ENCODE data around the gene FBLN2.

The FBLN2 gene

DNA sequence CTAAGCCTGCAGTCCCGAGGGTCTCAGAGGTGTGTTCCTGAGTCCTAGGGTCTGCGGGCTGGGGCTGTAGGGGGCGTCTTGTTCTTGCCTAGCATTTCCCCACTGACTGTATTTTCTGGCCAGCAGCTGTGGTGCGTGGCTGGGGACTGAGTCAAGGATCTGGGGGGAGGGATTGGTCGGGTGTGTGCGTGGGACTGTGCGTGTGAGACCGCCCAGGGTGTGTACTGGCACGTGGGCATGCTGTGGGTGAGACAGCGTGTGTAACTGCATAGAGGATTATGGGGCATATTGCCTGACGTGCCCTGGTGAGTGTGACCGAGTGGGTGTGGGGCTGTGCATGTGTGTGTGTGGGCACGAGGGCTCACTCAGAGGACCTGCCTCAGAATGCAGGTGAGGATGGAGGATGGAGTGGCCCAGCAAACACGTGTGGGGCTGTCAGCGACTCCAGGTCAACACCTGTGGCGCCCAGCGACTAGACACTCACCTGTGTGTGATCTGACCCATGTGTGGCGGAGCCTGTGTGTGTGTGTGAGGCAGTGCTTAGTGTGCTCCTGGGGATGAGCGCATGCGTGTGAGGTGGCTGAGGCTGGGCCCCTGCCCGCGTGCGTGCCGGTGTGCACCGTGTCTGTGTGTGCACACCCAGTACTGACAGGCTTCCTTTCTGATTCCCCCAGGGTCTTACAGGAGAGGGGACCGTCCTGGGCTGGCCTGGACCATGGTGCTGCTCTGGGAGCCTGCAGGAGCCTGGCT, 20.9 kb downstream of the FBLN2 start:
- Histone ChIP-seq H3K27me3 (replicated peaks in 2 of 5; ENCODE audit: control insufficient read depth in 4 of 5, insufficient read depth in 5 of 5, low read length in 4 of 5) (no peaks in the 10 kb centered on the region), H3K27ac (ENCODE audit: insufficient read depth in 1 of 2, low read depth in 1 of 2, low read length in 2 of 2, poor library complexity in 1 of 2, severe bottlenecking in 2 of 2) (no peak overlapping the region)
- POLR2A ChIA-PET = no interaction called here

DNA sequence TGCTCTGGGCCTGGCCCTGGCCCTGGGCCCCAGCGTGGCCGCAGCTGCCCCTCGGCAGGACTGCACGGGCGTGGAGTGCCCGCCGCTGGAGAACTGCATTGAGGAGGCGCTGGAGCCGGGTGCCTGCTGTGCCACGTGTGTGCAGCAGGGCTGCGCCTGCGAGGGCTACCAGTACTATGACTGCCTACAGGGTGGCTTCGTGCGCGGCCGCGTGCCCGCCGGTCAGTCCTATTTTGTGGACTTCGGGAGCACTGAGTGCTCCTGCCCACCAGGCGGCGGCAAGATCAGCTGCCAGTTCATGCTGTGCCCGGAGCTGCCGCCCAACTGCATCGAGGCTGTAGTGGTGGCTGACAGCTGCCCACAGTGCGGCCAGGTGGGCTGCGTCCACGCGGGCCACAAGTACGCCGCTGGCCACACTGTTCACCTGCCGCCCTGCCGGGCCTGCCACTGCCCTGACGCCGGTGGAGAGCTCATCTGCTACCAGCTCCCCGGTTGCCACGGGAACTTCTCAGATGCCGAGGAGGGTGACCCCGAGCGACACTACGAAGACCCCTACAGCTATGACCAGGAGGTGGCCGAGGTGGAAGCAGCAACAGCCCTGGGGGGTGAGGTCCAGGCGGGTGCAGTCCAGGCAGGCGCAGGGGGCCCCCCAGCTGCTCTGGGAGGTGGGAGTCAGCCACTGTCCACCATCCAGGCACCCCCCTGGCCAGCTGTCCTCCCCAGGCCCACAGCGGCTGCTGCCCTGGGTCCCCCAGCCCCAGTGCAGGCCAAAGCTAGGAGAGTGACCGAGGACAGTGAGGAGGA, 21.7 kb downstream of the FBLN2 start:
- POLR2A ChIA-PET = no interaction called here
- WGBS (ENCODE audit: insufficient coverage) = 97% methylated on average over 44 of the region's 46 CpGs
- Histone ChIP-seq H3K27ac (ENCODE audit: insufficient read depth in 1 of 2, low read depth in 1 of 2, low read length in 2 of 2, poor library complexity in 1 of 2, severe bottlenecking in 2 of 2) (no peak overlapping the region), H3K36me3 (ENCODE audit: control insufficient read depth in 4 of 4, insufficient read depth in 4 of 4, low read length in 3 of 4) (no peaks in the 10 kb centered on the region), H3K4me3 (ENCODE audit: control insufficient read depth in 1 of 7, extremely low read depth in 1 of 7, insufficient read depth in 4 of 7, low read depth in 2 of 7, low read length in 6 of 7) (no peak overlapping the region), H3K9me3 (ENCODE audit: control extremely low read depth in 1 of 5, control insufficient read depth in 4 of 5, insufficient read depth in 2 of 5, low read depth in 1 of 5, low read length in 4 of 5) (no peaks in the 10 kb centered on the region), H3K27me3 (replicated peaks in 2 of 5; ENCODE audit: control insufficient read depth in 4 of 5, insufficient read depth in 5 of 5, low read length in 4 of 5) (no peaks in the 10 kb centered on the region), H3K4me1 (ENCODE audit: control extremely low read depth in 1 of 4, control insufficient read depth in 4 of 4, insufficient read depth in 4 of 4, low read length in 3 of 4) (peaks cover 0 to 26% (median 22%) of the 10 kb centered on the region in 4 experiments)
- no peak for DNase-seq
- CTCF ChIA-PET = interaction anchor here (1.1 to 5.7 kb wide), 6 partner anchors 16 to 78 kb away, joined by 3 to 25 read pairs (median 4); no protein-coding TSS in a partner anchor

More for the DNA sequence above, 20.9 kb downstream of the FBLN2 start:
- CTCF ChIA-PET = interaction anchor here (0.8 to 5.7 kb wide), 5 partner anchors 18 to 79 kb away, joined by 3 to 25 read pairs (median 4); no protein-coding TSS in a partner anchor
- 94% methylated on average over 25 of the region's 26 CpGs for WGBS (ENCODE audit: insufficient coverage)
- no peak for DNase-seq
- H3K4me1 ChIP-seq (ENCODE audit: control extremely low read depth in 1 of 4, control insufficient read depth in 4 of 4, insufficient read depth in 4 of 4, low read length in 3 of 4) = peaks cover 0 to 19% (median 14%) of the 10 kb centered on the region in 4 experiments
- H3K36me3 ChIP-seq (ENCODE audit: control insufficient read depth in 4 of 4, insufficient read depth in 4 of 4, low read length in 3 of 4) = no peaks in the 10 kb centered on the region
- H3K9me3 ChIP-seq (ENCODE audit: control extremely low read depth in 1 of 5, control insufficient read depth in 4 of 5, insufficient read depth in 2 of 5, low read depth in 1 of 5, low read length in 4 of 5) = no peaks in the 10 kb centered on the region
- H3K4me3 ChIP-seq (ENCODE audit: control insufficient read depth in 1 of 7, extremely low read depth in 1 of 7, insufficient read depth in 4 of 7, low read depth in 2 of 7, low read length in 6 of 7) = no peak overlapping the region

DNA sequence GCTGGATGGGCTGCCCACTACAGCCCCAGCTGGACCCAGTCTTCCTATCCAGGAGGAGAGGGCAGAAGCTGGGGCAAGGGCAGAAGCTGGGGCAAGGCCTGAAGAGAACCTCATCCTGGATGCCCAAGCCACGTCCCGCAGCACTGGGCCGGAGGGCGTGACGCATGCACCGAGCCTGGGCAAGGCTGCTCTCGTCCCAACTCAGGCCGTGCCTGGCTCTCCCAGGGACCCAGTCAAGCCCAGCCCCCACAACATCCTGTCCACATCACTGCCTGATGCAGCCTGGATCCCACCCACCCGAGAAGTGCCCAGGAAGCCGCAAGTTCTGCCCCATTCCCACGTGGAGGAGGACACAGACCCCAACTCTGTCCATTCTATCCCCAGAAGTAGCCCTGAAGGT, 22.3 kb downstream of the FBLN2 start:
- ChIA-PET CTCF (interaction anchor here (0.8 to 5.7 kb wide), 7 partner anchors 17 to 78 kb away, joined by 3 to 25 read pairs (median 3); no protein-coding TSS in a partner anchor), POLR2A (no interaction called here)
- H3K27me3 ChIP-seq (replicated peaks in 2 of 5; ENCODE audit: control insufficient read depth in 4 of 5, insufficient read depth in 5 of 5, low read length in 4 of 5) = no peaks in the 10 kb centered on the region
- H3K36me3 ChIP-seq (ENCODE audit: control insufficient read depth in 4 of 4, insufficient read depth in 4 of 4, low read length in 3 of 4) = no peaks in the 10 kb centered on the region
- no peaks in the 10 kb centered on the region for H3K9me3 ChIP-seq (ENCODE audit: control extremely low read depth in 1 of 5, control insufficient read depth in 4 of 5, insufficient read depth in 2 of 5, low read depth in 1 of 5, low read length in 4 of 5)
- no peak for DNase-seq
- H3K4me3 ChIP-seq (ENCODE audit: control insufficient read depth in 1 of 7, extremely low read depth in 1 of 7, insufficient read depth in 4 of 7, low read depth in 2 of 7, low read length in 6 of 7) = no peak overlapping the region
- peaks cover 0 to 32% (median 27%) of the 10 kb centered on the region in 4 experiments for H3K4me1 ChIP-seq (ENCODE audit: control extremely low read depth in 1 of 4, control insufficient read depth in 4 of 4, insufficient read depth in 4 of 4, low read length in 3 of 4)
- H3K27ac ChIP-seq (ENCODE audit: insufficient read depth in 1 of 2, low read depth in 1 of 2, low read length in 2 of 2, poor library complexity in 1 of 2, severe bottlenecking in 2 of 2) = no peak overlapping the region
- WGBS (ENCODE audit: insufficient coverage) = 97% methylated on average over 11 of the region's 11 CpGs

DNA sequence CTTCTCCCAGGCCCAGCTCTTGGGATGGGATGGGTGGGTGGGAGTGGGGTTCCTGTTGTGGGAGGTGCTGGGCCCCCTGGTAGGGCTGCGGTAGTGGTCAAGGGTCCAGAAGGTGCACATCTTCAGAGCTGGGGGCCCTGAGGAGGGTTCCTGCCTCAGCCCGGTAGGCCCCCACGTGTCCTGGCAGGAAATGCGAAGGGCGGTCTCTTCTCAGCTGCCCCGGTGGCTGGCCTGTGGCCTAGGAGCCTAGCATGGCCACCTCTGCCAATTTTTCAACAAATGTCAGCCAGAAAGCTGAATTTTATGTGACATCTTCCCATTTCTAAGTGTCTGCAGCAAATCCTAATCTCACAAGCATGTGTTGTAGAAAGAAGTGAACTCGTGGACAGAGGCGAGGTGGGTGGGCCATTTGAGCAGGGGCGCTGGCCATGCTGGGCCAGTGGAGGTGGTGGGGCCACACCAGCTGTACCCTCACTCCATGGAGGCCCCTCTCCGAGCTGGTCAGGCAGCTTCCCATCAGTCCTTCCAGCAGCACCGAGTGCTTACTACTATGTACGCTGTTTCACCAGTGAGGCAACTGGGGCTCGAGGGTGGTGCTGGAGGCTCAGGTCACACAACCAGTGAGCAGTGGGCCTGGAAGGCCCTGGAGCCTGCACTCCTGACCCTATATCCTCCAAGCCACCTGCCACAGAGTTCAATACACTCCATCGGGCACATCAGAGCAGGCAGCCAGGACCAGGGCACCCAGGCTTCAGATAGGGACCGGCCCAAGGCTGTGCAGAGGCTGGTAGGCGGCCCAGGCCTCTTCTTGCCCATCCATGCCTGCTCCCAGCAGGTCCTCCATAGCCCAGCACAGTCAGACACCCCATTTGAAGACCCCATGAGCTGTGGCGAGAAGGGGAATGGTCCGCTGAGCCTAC, 23.2 kb downstream of the FBLN2 start:
- H3K27ac ChIP-seq (ENCODE audit: insufficient read depth in 1 of 2, low read depth in 1 of 2, low read length in 2 of 2, poor library complexity in 1 of 2, severe bottlenecking in 2 of 2) = no peak overlapping the region
- H3K4me1 ChIP-seq (ENCODE audit: control extremely low read depth in 1 of 4, control insufficient read depth in 4 of 4, insufficient read depth in 4 of 4, low read length in 3 of 4) = peaks cover 0 to 35% (median 27%) of the 10 kb centered on the region in 4 experiments
- H3K27me3 ChIP-seq (replicated peaks in 2 of 5; ENCODE audit: control insufficient read depth in 4 of 5, insufficient read depth in 5 of 5, low read length in 4 of 5) = no peaks in the 10 kb centered on the region
- CTCF ChIA-PET = interaction anchor here (0.8 to 5.7 kb wide), 5 partner anchors 8 to 77 kb away, joined by 3 to 25 read pairs (median 3); no protein-coding TSS in a partner anchor
- H3K4me3 ChIP-seq (ENCODE audit: control insufficient read depth in 1 of 7, extremely low read depth in 1 of 7, insufficient read depth in 4 of 7, low read depth in 2 of 7, low read length in 6 of 7) = no peak overlapping the region
- DNase-seq = no peak
- no peaks in the 10 kb centered on the region for H3K36me3 ChIP-seq (ENCODE audit: control insufficient read depth in 4 of 4, insufficient read depth in 4 of 4, low read length in 3 of 4)
- H3K9me3 ChIP-seq (ENCODE audit: control extremely low read depth in 1 of 5, control insufficient read depth in 4 of 5, insufficient read depth in 2 of 5, low read depth in 1 of 5, low read length in 4 of 5) = no peaks in the 10 kb centered on the region
- POLR2A ChIA-PET = no interaction called here
- WGBS (ENCODE audit: insufficient coverage) = 96% methylated on average over 17 of the region's 18 CpGs

DNA sequence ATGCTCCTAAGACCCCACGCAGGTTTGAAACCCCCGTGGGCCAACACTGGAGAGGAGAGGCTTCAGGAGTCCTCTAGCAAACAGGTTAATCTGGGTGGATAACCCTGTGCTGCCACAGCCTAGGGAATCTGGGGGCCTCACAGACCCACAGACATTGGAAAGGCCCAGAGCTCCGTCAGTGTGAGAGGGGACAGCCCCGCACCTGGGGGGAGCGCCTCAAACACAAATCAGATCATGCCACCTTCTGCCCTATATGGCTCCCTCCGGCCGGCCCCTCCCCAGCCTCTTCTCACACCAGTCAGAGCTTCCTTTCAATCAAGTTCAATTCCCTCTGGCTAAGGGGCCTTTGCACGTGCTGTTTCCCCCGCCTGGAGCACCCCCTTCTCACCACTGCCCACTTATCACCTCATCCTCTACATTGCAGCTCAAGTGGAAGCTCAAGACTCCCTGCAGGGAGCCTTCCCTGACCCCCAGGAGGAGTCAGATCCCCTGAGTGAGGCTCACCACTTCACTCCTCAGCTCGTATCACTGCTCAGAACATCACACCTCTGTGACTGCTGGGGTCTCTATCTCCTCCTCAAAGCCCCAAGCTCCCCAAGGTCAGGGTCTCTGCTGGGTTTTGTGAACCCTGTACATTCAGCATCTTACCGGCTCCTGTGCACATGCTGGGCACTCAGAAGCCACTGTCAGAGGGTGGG, 24.1 kb downstream of the FBLN2 start:
- Histone ChIP-seq H3K27me3 (replicated peaks in 2 of 5; ENCODE audit: control insufficient read depth in 4 of 5, insufficient read depth in 5 of 5, low read length in 4 of 5) (no peaks in the 10 kb centered on the region), H3K36me3 (ENCODE audit: control insufficient read depth in 4 of 4, insufficient read depth in 4 of 4, low read length in 3 of 4) (no peaks in the 10 kb centered on the region), H3K4me1 (ENCODE audit: control extremely low read depth in 1 of 4, control insufficient read depth in 4 of 4, insufficient read depth in 4 of 4, low read length in 3 of 4) (peaks cover 0 to 35% (median 27%) of the 10 kb centered on the region in 4 experiments), H3K4me3 (ENCODE audit: control insufficient read depth in 1 of 7, extremely low read depth in 1 of 7, insufficient read depth in 4 of 7, low read depth in 2 of 7, low read length in 6 of 7) (no peak overlapping the region), H3K9me3 (ENCODE audit: control extremely low read depth in 1 of 5, control insufficient read depth in 4 of 5, insufficient read depth in 2 of 5, low read depth in 1 of 5, low read length in 4 of 5) (no peaks in the 10 kb centered on the region), H3K27ac (ENCODE audit: insufficient read depth in 1 of 2, low read depth in 1 of 2, low read length in 2 of 2, poor library complexity in 1 of 2, severe bottlenecking in 2 of 2) (no peak overlapping the region)
- DNase-seq = no peak
- CTCF ChIA-PET = interaction anchor here (1.0 to 5.7 kb wide), 5 partner anchors 9 to 76 kb away, joined by 3 to 25 read pairs (median 3); no protein-coding TSS in a partner anchor
- WGBS (ENCODE audit: insufficient coverage) = 88% methylated on average over 10 of the region's 11 CpGs
- POLR2A ChIA-PET = no interaction called here

DNA sequence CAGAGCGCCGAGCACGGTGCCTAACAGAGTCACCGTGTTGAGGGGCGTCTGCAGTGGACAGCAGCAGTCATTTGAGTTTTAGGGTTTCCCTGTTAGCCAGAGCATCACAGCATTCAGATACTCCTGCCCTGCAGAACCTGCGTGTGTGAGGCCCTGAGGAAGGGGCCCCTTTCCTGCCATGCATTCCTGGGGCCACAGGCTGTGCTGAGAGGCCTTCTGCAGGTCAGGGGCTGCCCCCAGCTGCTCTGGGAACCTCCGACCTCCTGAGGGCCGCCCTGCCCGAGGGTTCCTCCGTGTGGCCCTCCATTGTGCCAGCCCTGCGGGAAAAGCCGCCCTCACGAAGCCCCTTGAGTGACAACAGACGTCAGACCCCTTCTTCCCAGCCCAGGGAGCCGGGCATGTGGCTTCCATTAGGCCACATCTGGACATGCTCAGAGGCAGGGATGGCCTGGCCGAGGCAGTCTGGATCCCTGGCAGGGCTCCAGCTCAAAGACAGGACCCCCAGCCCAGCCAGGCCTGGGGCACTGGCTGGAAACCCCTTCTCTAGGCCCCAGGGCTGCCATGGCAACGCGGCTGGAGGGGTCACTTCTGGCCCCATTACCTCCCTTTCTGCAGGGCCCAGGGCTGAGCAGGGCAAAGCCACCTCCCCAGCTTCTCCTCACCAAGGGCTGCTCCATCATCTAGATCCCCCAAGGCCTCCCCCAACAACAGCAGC, 25.3 kb downstream of the FBLN2 start:
- Histone ChIP-seq H3K36me3 (ENCODE audit: control insufficient read depth in 4 of 4, insufficient read depth in 4 of 4, low read length in 3 of 4) (no peaks in the 10 kb centered on the region), H3K9me3 (ENCODE audit: control extremely low read depth in 1 of 5, control insufficient read depth in 4 of 5, insufficient read depth in 2 of 5, low read depth in 1 of 5, low read length in 4 of 5) (no peaks in the 10 kb centered on the region), H3K4me1 (ENCODE audit: control extremely low read depth in 1 of 4, control insufficient read depth in 4 of 4, insufficient read depth in 4 of 4, low read length in 3 of 4) (peaks cover 0 to 39% (median 27%) of the 10 kb centered on the region in 4 experiments), H3K4me3 (ENCODE audit: control insufficient read depth in 1 of 7, extremely low read depth in 1 of 7, insufficient read depth in 4 of 7, low read depth in 2 of 7, low read length in 6 of 7) (peak overlapping the region in 1 of 7 experiments; percentile 12), H3K27me3 (replicated peaks in 2 of 5; ENCODE audit: control insufficient read depth in 4 of 5, insufficient read depth in 5 of 5, low read length in 4 of 5) (no peaks in the 10 kb centered on the region), H3K27ac (ENCODE audit: insufficient read depth in 1 of 2, low read depth in 1 of 2, low read length in 2 of 2, poor library complexity in 1 of 2, severe bottlenecking in 2 of 2) (no peak overlapping the region)
- POLR2A ChIA-PET = interaction anchor here (0.6 kb wide), 1 partner anchor 51 kb away, joined by 3 read pairs; no protein-coding TSS in a partner anchor
- no peak for DNase-seq
- WGBS (ENCODE audit: insufficient coverage) = 64% methylated on average over 18 of the region's 18 CpGs
- CTCF ChIA-PET = interaction anchor here (0.6 to 5.7 kb wide), 5 partner anchors 15 to 75 kb away, joined by 3 to 25 read pairs (median 3); no protein-coding TSS in a partner anchor
